A549 treated with Mapracorat at 1 μM for 4 hours (cell line): ENCODE results near the gene WDR5. TPM values are rescaled to one million over a fixed set of nuclear protein-coding genes. Genes with fewer than 3 reads are reported as not detected.

Source experiments
- total RNA-seq: library from RNA; stranded (reverse); fragments of 200-300 nt; extraction: Qiagen RNA extraction; gene quantifications from 5 replicates; pipeline ENCODE4 v1.2.3, GENCODE V29; 2022

Gene WDR5
- total RNA-seq = 51.2 to 63.6 TPM (median 62.6 TPM) in 5 replicates

GRCh38 chr9:134135343-134136117, at the start of gene WDR5:
Gene WDR5, plus strand, starts transcription at chr9:134136082. Its CDS starts 3,796 bp downstream, at chr9:134139878.

Other genes starting within 250 kb of the WDR5 start
- gene VAV2, start 143.8 kb upstream of the WDR5 start, total RNA-seq = 33.4 to 41.6 TPM (median 39.5 TPM) in 5 replicates
- 15.0 to 20.3 TPM (median 18.5 TPM) in 5 replicates for gene BRD3OS, start 110.6 kb upstream of the WDR5 start, total RNA-seq
- gene BRD3, start 68.1 kb upstream of the WDR5 start, total RNA-seq = 14.3 to 18.8 TPM (median 18.0 TPM) in 5 replicates
- not detected in 5 replicates for gene RNU6ATAC, start 28.5 kb downstream of the WDR5 start, total RNA-seq
- 20.4 to 37.7 TPM (median 35.6 TPM) in 5 replicates for gene RXRA, start 190.4 kb downstream of the WDR5 start, total RNA-seq